HCT116 (cell line): Measurements from ENCODE around the gene CHCHD3. TPM values are rescaled to one million over a fixed set of nuclear protein-coding genes. Genes with fewer than 3 reads are reported as not detected.
"Not testable (repeated sequence)": the region's sequence is repeated elsewhere in the genome, so short reads cannot be mapped to it uniquely, and the experiment has no call there.

Experiments used
- ATAC-seq: fragments of 200-7000 bp; cut with Tn5 transposase; 2 replicates; pipeline ENCODE4 v1.9.1; 2020; ENCODE audit warnings: mild to moderate bottlenecking, moderate library complexity
- BruUV-seq: library from RNA; stranded (reverse); fragments of 400-500 nt; replicated peaks from 2 replicates; lab custom pipeline; 2021; lab: Mats Ljungman, UMichigan
- CTCF ChIA-PET: fragments of 300-600 bp; sonication (Branson Sonifier 250); formaldehyde crosslinking; loops from one replicate; lab custom pipeline; 2021; ENCODE audit warnings: antibody characterized with exemption; lab: Charles Lee
- POLR2A ChIA-PET: fragments of 300-600, 350-600 bp; sonication (Branson Sonifier 250); formaldehyde crosslinking; loops from one replicate; lab custom pipeline; 2021; ENCODE audit warnings: antibody characterized with exemption; lab: Charles Lee
- RAD21 ChIA-PET, 2 experiments: fragments of 300-600 bp; sonication (Branson Sonifier 250); formaldehyde crosslinking; loops; one replicate each; lab custom pipeline; 2023; ENCODE audit warnings: low total read pairs in 2 of 2; ENCODE audit not compliant: uncharacterized antibody in 2 of 2, unreplicated experiment in 2 of 2, low non-redundant PET in 1 of 2; lab: Charles Lee
- DNase-seq: peaks from one replicate; pipeline ENCODE4 v3.0.0-alpha.2; 2010; ENCODE audit warnings: low read depth, low spot score
- H2AFZ ChIP-seq: fragments of 200-600 bp; shearing (Covaris generic), sonication (generic); 2 replicates; pipeline ENCODE4 v1.6.1; 2017; ENCODE audit warnings: low read depth, mixed run types, mixed read lengths, antibody characterized with exemption, low read length; ENCODE audit not compliant: poor library complexity, severe bottlenecking
- H3K27ac ChIP-seq: 2 replicates; pipeline ENCODE4 v1.5.1; 2012; ENCODE audit warnings: low read depth, low read length
- H3K27me3 ChIP-seq: fragments of 200-600 bp; sonication (generic); 2 replicates; pipeline ENCODE4 v1.6.1; 2016; ENCODE audit warnings: mixed run types, low read length, mixed read lengths; ENCODE audit not compliant: insufficient read depth
- H3K36me3 ChIP-seq, 2 experiments: fragments of 200-500 bp in 1 of 2; fragments of 200-600 bp in 1 of 2; sonication (Bioruptor generic) in 1 of 2; sonication (generic) in 1 of 2; 2 replicates each; pipeline versions ENCODE4 v1.5.1 to v1.6.1; 2014 to 2016; ENCODE audit warnings: low read length in 2 of 2, inconsistent platforms in 1 of 2, mixed read lengths in 1 of 2, mixed run types in 1 of 2; ENCODE audit not compliant: insufficient read depth in 2 of 2, control insufficient read depth in 1 of 2
- H3K4me1 ChIP-seq, 2 experiments: fragments of 200-600 bp in 1 of 2; sonication (generic) in 1 of 2; 2 replicates each; pipeline versions ENCODE4 v1.5.1 to v1.6.1; 2012 to 2017; ENCODE audit warnings: low read length in 2 of 2, inconsistent platforms in 1 of 2, mild to moderate bottlenecking in 1 of 2, mixed read lengths in 1 of 2, mixed run types in 1 of 2, moderate library complexity in 1 of 2; ENCODE audit not compliant: insufficient read depth in 2 of 2, control insufficient read depth in 1 of 2
- H3K4me2 ChIP-seq: fragments of 200-600 bp; sonication (generic); 2 replicates; pipeline ENCODE4 v1.6.1; 2017; ENCODE audit warnings: mixed run types, low read length, mixed read lengths
- H3K4me3 ChIP-seq, 2 experiments: fragments of 200-600 bp in 1 of 2; sonication (generic) in 1 of 2; replicated peaks in 1 of 2; 2 replicates each; pipeline ENCODE4 v1.5.1; 2011 to 2016; ENCODE audit warnings: low read length in 2 of 2, control low read depth in 1 of 2, low read depth in 1 of 2, mild to moderate bottlenecking in 1 of 2, mixed read lengths in 1 of 2, mixed run types in 1 of 2
- H3K79me2 ChIP-seq: fragments of 200-600 bp; sonication (generic); 2 replicates; pipeline ENCODE4 v1.6.1; 2017; ENCODE audit warnings: mild to moderate bottlenecking, mixed run types, low read length, moderate library complexity, mixed read lengths; ENCODE audit not compliant: insufficient read depth
- H3K9ac ChIP-seq: fragments of 200-600 bp; sonication (generic); 2 replicates; pipeline ENCODE4 v1.6.1; 2016; ENCODE audit warnings: low read length, mixed read lengths
- H3K9me2 ChIP-seq: fragments of 200-600 bp; sonication (generic), shearing (Covaris generic); 2 replicates; pipeline ENCODE4 v1.6.1; 2017; ENCODE audit warnings: mixed run types, mild to moderate bottlenecking, moderate library complexity; ENCODE audit not compliant: insufficient read depth
- H3K9me3 ChIP-seq, 2 experiments: fragments of 200-500 bp in 1 of 2; fragments of 200-600 bp in 1 of 2; sonication (Bioruptor generic) in 1 of 2; sonication (generic) in 1 of 2; 2 replicates each; pipeline ENCODE4 v1.6.1; 2014 to 2017; ENCODE audit warnings: low read length in 2 of 2, mixed read lengths in 2 of 2, inconsistent platforms in 1 of 2, low read depth in 1 of 2, mild to moderate bottlenecking in 1 of 2, mixed run types in 1 of 2, moderate library complexity in 1 of 2; ENCODE audit not compliant: control insufficient read depth in 1 of 2, insufficient read depth in 1 of 2
- H4K20me1 ChIP-seq: fragments of 200-600 bp; sonication (generic), shearing (Covaris generic); 2 replicates; pipeline ENCODE4 v1.6.1; 2017; ENCODE audit warnings: mixed run types, mild to moderate bottlenecking, moderate library complexity; ENCODE audit not compliant: insufficient read depth
- ELF1 ChIP-seq: IDR thresholded peaks from 2 replicates; pipeline ENCODE4 v1.6.1; 2012; ENCODE audit warnings: low read depth, borderline replicate concordance
- RAD21 ChIP-seq: IDR thresholded peaks from 2 replicates; pipeline ENCODE4 v1.6.1; 2012; ENCODE audit warnings: low read depth, mild to moderate bottlenecking
- SIN3A ChIP-seq: IDR thresholded peaks from 2 replicates; pipeline ENCODE4 v1.6.1; 2012; ENCODE audit warnings: low read depth
- intact Hi-C: fragments of 100-400 bp; cut with micrococcal nuclease; formaldehyde crosslinking; loops from 2 replicates; pipeline ENCODE4 v1.10.0; 2022
- total RNA-seq: library from RNA; stranded (reverse); gene quantifications from one replicate; pipeline ENCODE4 v1.2.1, GENCODE V29; 2021; ENCODE audit not compliant: unreplicated experiment
- TF ChIP-seq, protein P1 (sequence below), 3 experiments: fragments of 200-600 bp in 1 of 3; sonication (generic) in 1 of 3; IDR thresholded peaks in 2 of 3; conservative IDR thresholded peaks in 1 of 3; 2 replicates each; pipeline ENCODE4 v1.5.1; 2012 to 2017; ENCODE audit warnings: low read depth in 2 of 3, low read length in 2 of 3, antibody characterized with exemption in 1 of 3, borderline replicate concordance in 1 of 3, control low read depth in 1 of 3, mild to moderate bottlenecking in 1 of 3, mixed read lengths in 1 of 3, mixed run types in 1 of 3, moderate library complexity in 1 of 3; ENCODE audit not compliant: insufficient read depth in 1 of 3

Gene CHCHD3
- total RNA-seq, 1 experiment from 2014 or later = 73.5 TPM

GRCh38 chr7:132932296-132933071 is 149.4 kb downstream of the CHCHD3 start:
- intact Hi-C loops = no loop called here
- H3K9ac ChIP-seq = no peak overlapping the region

DNA sequence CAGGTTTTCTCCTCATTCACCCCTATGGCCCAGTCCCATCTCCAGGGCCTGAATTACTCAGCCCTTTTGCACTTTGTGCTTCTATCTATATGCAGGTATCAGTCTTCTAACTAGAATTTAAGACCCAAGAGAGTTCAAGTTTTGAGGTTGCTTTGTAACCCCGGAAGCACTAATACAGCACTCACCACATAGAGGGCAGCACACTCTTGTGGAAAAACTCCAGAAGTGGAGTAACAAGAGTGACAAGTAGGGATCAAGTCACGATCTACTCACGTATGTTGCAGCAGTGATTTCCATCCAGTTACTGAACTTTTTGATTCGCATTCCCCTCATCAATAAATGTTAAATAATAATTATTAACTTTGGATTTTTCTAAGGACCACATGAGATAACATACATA is 151.0 kb downstream of the CHCHD3 start:
- POLR2A ChIA-PET = no interaction called here
- no peak for DNase-seq
- ATAC-seq = peak; percentile 61
- TF ChIP-seq ELF1 = no peak
- TF ChIP-seq, protein P1, sequence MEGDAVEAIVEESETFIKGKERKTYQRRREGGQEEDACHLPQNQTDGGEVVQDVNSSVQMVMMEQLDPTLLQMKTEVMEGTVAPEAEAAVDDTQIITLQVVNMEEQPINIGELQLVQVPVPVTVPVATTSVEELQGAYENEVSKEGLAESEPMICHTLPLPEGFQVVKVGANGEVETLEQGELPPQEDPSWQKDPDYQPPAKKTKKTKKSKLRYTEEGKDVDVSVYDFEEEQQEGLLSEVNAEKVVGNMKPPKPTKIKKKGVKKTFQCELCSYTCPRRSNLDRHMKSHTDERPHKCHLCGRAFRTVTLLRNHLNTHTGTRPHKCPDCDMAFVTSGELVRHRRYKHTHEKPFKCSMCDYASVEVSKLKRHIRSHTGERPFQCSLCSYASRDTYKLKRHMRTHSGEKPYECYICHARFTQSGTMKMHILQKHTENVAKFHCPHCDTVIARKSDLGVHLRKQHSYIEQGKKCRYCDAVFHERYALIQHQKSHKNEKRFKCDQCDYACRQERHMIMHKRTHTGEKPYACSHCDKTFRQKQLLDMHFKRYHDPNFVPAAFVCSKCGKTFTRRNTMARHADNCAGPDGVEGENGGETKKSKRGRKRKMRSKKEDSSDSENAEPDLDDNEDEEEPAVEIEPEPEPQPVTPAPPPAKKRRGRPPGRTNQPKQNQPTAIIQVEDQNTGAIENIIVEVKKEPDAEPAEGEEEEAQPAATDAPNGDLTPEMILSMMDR (IDR thresholded peaks at IDR 0.05 in 2 of 3, conservative IDR thresholded peaks at IDR 0.05 in 1 of 3; ENCODE audit: borderline replicate concordance in 1 of 3, insufficient read depth in 1 of 3, low read depth in 2 of 3, low read length in 2 of 3) = peak; percentile 20 to 43 (median 34); a peak in 4 of 6 replicates
- TF ChIP-seq RAD21 = peak; percentile 52
- TF ChIP-seq, all 23 proteins: peak for 2
- CTCF ChIA-PET = no interaction called here
- H3K4me1 ChIP-seq = no peaks in the 10 kb centered on the region
- no peaks in the 10 kb centered on the region for H3K9me2 ChIP-seq
- H3K36me3 ChIP-seq = no peaks in the 10 kb centered on the region
- RAD21 ChIA-PET = no interaction called here
- intact Hi-C loops = no loop called here
- H3K4me2 ChIP-seq = no peak overlapping the region
- H3K27me3 ChIP-seq = no peaks in the 10 kb centered on the region
- H3K79me2 ChIP-seq = no peaks in the 10 kb centered on the region
- H3K4me3 ChIP-seq = no peak overlapping the region
- no peaks in the 10 kb centered on the region for H3K9me3 ChIP-seq
- H4K20me1 ChIP-seq = no peaks in the 10 kb centered on the region
- H2AFZ ChIP-seq = no peak overlapping the region
- BruUV-seq = no TSS peak
- H3K9ac ChIP-seq = no peak overlapping the region
- H3K27ac ChIP-seq = no peak overlapping the region

More at GRCh38 chr7:132932296-132933071, 149.4 kb downstream of the CHCHD3 start:
- ChIA-PET CTCF (no interaction called here), RAD21 (no interaction called here), POLR2A (no interaction called here)
- DNase-seq (no peak), ATAC-seq (no peak)
- Histone ChIP-seq H3K79me2 (no peaks in the 10 kb centered on the region), H3K9me2 (no peaks in the 10 kb centered on the region), H3K4me3 (no peak overlapping the region), H3K27ac (no peak overlapping the region), H3K4me1 (no peaks in the 10 kb centered on the region), H3K36me3 (no peaks in the 10 kb centered on the region), H4K20me1 (no peaks in the 10 kb centered on the region), H3K4me2 (no peak overlapping the region), H3K9me3 (no peaks in the 10 kb centered on the region), H2AFZ (no peak overlapping the region), H3K27me3 (no peaks in the 10 kb centered on the region)
- BruUV-seq = no TSS peak
- TF ChIP-seq SIN3A = no peak

DNA sequence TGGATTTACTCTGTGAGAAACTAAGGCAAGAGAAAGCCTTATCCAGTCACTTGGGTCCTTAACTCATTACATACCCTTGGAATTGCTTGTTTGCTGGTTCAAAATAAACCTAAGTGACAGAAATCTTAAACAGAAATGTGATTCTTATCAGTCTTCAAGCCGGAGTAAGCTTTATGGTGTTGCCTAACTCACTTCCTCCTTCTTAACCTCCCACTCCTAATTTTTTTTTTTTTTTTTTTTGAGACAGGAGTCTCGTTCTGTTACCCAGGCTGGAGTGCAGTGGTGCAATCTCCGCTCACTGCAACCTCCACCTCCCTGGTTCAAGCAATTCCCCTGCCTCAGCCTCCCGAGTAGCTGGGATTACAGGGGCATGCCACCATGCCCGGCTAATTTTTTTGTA is 151.9 kb downstream of the CHCHD3 start:
- H2AFZ ChIP-seq, intact Hi-C loops, H3K79me2 ChIP-seq, H3K36me3 ChIP-seq, DNase-seq, CTCF ChIA-PET, H3K4me2 ChIP-seq, H3K9me2 ChIP-seq, H3K4me3 ChIP-seq, BruUV-seq, H3K27me3 ChIP-seq, ATAC-seq, RAD21 ChIA-PET, H3K9ac ChIP-seq, H3K9me3 ChIP-seq, H3K27ac ChIP-seq, H3K4me1 ChIP-seq, POLR2A ChIA-PET, H4K20me1 ChIP-seq: not testable (repeated sequence)
